ENCODE measurements around the gene ZFPL1. TPM values are rescaled to one million over a fixed set of nuclear protein-coding genes. Genes with fewer than 3 reads are reported as not detected.

The ZFPL1 gene
- total and polyA plus RNA-seq, 9 of the 15 experiments (the other 6 are each of a cell fraction or from before 2014, with no cell fraction given), result 3.7 to 37.5 (median 22.7) TPM

- TF ChIP-seq ZFX (CRISPR knock-in tag; IDR thresholded peaks at IDR 0.05) (peak; percentile 82), ZNF583 (CRISPR knock-in tag; IDR thresholded peaks at IDR 0.05) (no peak), MAFK (IDR thresholded peaks at IDR 0.05; ENCODE audit: low read length) (no peak), ZBTB33 (CRISPR knock-in tag; IDR thresholded peaks at IDR 0.05) (peak; percentile 56), VEZF1 (CRISPR knock-in tag; IDR thresholded peaks at IDR 0.05) (peak; percentile 65), FOXM1 (IDR thresholded peaks at IDR 0.05; ENCODE audit: low read depth) (peak; percentile 81), FOXM1 (CRISPR knock-in tag; IDR thresholded peaks at IDR 0.05; ENCODE audit: low read depth) (no peak; the same call in 1 of the 2 replicates), FUS (optimal IDR thresholded peaks at IDR 0.05; ENCODE audit: low read depth, low read length) (peak; percentile 79), RBM22 (IDR thresholded peaks at IDR 0.05; ENCODE audit: low read depth, low read length, poor library complexity, severe bottlenecking) (no peak), TEAD1 (CRISPR knock-in tag; IDR thresholded peaks at IDR 0.05) (0 out of 4 replicates have a peak, but pooled peaks of 1 of the 2 experiments have one; percentile 24), ZNF561 (CRISPR knock-in tag; conservative IDR thresholded peaks at IDR 0.05) (no peak), CREB5 (CRISPR knock-in tag; IDR thresholded peaks at IDR 0.05) (no peak), CREB3L1 (IDR thresholded peaks at IDR 0.05; ENCODE audit: borderline replicate concordance, low read depth) (peak; percentile 39; the same call in 1 of the 2 replicates), POLR2H (tag; IDR thresholded peaks at IDR 0.05; ENCODE audit: low read depth) (peak; percentile 79), ZBTB9 (CRISPR knock-in tag; IDR thresholded peaks at IDR 0.05) (no peak)
Observed at GRCh38 chr11:65040847-65041622, 43.0 kb upstream of the ZFPL1 start, which contains the start of gene SAC3D1 (continued).

Data from K562 (cell line).